Activated CD4-positive, alpha-beta T cell treated with anti-CD3 and anti-CD28 coated beads, Interleukin-10, Interleukin-2, amounts not matched to agents 100 ng/mL and 50 ng/mL, durations not matched to agents 16 hours and 8 hours (primary cell): Measurements from ENCODE around the gene PLEKHO1.
"Not testable (repeated sequence)": the region's sequence is repeated elsewhere in the genome, so short reads cannot be mapped to it uniquely, and the experiment has no call there.

Source experiments
- DNase-seq: peaks from one replicate; pipeline ENCODE4 v3.0.0-alpha.2; 2020

Gene PLEKHO1

DNA sequence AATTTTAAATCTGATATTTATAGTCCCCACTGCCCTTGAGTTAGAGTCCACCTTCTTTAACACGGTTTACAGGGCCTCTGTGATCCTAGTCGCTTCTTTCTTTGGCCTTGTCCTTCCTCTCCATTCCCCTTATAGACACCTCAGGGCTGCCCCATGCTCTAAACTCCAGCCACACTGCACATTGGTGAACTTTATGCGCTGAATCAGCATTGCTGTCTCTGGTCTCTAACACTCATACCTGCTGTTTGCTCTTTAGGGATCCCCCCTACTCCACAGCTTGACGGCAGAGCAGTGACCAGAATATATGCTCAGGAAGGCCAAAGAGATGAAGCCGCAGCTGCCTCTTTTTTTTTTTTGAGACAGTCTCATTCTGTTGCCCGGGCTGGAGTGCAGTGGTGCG, 30.2 kb downstream of the PLEKHO1 start:
- DNase-seq: no peak

DNA sequence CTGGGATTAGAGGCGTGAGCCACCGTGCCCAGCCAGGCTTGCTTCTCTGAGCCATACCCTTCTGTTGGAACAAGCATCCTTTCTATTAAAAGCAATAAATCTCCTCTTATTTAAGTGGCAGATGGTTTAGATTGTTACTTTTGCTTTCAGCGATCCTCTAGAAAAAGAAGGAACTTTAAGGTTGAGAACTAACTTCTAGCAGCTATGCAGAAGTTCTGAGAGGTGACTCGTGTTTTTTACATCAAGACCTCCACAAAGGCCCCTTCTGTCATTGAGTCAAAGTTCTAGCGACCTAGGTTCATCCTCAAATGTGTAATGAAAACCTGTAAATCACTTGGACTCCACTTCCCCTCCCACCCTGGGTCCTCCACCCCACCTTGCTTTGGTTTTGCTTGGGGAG, 30.8 kb downstream of the PLEKHO1 start:
- DNase-seq: no peak

DNA sequence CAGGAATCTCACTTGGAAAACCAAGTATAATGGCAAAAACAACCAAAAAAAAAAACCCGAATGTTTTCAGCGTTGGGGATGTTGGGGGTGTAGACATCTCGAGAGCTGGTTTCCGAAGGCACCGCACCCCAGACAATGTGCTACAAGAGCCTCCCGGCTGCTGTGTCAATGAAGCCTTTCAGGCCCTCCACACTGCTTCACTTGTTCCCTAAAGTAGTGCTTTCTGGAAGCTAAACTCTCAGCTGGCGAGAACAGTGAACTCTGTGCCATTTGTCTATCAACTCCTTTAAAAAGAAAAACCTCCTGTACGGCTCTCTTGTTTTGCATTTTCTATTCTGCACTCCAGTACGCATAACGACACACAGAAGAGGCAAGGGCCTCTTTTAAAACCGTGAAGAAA, 32.5 kb downstream of the PLEKHO1 start:
- DNase-seq: no peak

DNA sequence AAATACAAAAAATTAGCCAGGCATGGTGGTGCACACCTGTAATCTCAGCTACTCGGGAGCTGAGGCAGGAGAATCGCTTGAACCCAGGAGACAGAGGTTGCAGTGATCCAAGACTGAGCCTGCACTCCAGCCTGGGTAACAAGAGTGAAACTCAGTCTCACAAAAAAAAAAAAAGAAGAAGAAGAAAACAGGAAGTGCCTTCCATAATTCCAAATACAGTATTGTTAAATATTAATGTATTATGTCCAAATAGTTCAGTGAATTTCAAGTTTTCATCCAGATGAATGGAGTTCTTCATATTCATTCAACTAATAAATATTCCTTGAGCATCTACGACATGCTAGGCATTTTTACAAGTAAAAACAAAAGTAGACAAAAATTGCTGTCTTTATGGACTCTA, 33.3 kb downstream of the PLEKHO1 start:
- no peak for DNase-seq

DNA sequence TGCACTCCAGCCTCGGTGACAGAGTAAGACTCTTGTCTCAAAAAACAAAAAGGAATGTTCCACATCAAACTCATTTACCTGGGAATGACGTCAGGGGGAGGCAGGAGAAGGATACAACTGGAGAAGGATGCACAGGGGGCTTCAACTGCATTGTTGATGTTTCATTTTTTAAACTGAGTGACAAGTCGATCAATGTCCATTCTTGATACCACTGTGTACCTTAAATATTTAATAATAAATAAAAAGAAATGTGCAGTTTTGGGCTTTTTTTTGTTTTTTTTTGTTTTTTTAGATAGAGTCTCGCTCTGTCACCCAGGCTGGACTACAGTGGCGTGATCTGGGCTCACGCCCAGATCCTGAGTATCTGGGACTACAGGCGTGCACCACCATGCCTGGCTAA, 35.8 kb downstream of the PLEKHO1 start:
- DNase-seq: no peak

DNA sequence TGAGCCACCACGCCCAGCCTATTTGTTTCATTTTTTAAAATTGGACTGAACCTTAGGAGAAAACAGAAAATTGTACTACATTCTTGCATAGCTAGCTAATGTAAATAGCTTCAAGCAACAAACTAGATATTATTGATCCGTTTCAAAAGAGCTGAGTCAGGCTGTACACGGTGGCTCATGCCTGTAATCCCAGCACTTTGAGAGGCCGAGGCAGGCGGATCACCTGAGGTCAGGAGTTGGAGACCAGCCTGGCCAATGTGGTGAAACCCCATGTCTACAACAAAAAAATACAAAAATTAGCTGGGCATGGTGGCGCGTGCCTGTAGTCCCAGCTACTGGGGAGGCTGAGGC, 36.7 kb downstream of the PLEKHO1 start:
- not testable (repeated sequence) for DNase-seq

DNA sequence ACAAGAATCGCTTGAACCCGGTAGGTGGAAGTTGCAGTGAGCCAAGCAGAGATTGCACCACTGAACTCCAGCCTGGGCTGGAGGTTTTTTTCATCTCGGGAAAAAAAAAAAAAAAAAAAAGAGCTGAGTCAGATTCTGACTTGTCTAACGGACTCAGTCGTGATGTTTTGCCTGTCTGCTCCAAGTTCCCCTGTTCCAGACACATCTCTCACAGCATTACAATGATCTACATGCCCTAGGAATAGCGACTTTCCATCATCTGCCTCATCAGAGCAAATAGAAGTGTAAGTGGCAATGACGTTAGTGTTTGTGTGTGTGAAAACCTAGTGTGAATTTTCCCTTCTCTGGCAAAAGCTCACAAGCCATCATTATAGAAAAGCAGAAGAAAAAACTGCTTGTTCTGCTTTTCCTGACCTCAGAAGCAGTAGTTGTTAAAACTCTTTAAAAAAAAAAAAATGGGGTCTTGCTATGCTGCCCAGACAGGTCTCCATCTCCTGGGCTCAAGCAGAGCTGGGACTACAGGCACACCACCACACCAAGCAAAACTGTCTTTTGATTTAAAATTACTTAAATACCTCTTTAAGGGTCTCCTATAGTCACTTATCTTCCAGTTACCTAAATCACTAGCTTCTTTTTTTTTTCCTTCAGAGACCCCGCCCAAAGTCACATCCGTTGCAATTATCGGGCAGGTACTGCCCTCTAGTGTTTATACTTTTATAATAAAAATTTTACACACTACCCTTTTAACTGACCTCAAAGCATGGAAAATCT, 37.3 kb downstream of the PLEKHO1 start:
- DNase-seq: peak; percentile 59

DNA sequence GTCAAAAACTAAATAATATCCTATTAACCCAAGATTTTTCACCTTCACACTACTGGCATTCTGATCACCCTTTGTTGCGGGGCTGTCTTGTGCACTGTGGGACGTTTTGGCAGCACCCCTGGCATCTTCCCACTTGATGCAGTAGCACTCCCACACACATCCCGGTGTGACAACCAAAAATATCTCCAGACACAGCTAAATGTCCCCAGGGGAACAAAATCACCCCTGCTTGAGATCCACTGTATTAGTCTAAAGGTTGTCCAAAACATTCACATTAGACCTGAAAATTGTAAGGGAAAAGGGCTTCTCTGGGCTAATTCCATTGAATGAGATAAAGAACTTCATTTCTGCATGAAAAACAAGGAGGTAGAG, 37.8 kb downstream of the PLEKHO1 start:
- DNase-seq: no peak

DNA sequence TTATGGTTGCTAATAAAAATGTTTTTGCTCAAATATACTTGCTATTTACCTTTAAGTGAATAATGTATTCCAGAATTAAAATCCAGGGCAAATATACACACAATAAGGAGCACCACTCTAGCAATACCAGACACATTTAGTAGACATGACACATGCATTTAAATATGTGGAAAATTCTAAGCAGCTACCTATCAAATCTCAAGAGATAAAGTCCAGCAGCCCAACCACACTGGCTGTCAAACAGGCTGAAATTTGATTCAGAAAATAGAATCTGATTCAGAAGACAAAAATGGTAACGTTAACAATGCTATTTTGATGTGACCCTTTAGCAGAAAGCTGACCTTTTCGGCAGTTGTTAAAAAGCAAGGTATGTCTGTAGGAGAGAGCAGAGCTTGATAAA, 42.3 kb downstream of the PLEKHO1 start:
- DNase-seq: no peak

DNA sequence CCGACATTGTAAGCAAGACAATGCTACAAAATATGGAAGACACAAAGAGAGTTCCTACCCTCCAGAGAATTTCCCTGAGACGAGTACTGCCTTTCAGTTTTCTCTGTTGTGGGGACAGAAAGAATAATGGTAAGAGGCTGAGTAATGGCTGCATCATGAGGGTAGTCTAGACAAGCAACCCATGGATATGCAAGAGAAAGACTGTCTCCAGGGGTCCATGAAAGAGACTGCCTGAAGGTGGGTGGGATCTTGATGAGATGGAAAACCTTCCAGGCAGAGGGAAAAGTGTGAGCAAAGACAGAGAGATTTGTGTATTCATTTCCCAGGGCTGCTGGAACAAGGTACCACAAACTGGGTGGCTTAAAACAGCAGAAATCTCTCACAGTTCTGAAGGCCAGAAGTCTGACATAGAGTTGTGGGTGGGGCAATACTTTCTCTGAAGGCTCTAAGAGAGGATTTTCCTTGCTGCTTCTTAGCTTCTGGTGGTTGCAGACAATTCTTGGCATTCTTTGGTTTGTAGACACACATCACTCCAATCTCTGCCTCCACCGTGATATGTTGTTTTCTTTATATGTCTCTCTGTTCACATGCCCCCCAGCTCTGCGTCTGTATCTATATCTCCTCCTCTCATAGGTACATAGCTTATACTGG, 44.8 kb downstream of the PLEKHO1 start:
- no peak for DNase-seq

DNA sequence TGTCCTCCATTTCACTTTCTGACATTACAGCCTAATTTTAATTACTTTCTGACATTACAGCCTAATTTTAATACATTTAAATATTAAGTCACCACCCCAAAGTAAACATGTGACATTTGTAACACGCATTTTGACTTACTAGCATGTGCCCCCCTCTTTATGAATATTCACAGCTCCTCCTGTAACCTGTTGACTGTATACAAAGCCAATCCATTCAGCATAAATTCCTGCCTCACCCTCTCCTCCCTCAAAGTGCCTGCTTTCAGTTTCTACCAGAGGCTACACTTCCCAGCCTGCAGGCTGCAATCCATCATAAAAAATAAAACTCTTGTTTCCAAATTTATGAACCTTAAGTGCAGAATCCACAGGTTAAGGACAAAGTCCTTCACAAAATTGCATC, 46.7 kb downstream of the PLEKHO1 start:
- no peak for DNase-seq

DNA sequence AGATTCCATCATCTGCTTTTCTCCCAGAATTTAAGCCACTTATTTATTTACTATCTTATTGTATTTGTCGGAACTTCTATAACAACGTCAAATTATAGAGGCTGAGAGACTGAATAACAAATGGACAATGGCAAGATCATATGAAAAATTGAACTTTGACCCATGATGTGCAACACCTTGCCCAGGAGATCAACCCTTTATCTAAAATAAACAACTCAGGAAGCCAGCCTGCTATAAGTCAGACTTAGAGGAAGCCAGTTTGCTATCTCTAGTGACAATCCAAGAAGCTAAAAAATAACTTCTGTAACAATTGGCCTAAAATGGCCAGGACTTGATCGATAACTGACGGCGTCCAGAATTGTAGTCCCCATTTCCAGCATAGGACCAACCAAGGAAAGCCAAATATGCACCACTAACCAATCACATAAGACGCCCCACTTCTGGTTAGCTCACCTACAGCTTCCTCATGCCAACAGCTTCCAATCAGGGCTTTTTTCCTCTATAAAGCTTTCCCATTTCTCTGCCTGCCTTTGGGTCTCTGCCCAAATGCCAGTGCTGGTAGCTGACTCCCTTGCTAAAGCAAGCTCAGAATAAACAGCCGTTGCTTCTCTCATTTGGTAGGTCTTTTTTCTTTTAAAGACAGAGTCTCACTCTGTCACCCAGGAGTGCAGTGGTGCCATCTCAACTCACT, 57.7 kb downstream of the PLEKHO1 start:
- DNase-seq: no peak

DNA sequence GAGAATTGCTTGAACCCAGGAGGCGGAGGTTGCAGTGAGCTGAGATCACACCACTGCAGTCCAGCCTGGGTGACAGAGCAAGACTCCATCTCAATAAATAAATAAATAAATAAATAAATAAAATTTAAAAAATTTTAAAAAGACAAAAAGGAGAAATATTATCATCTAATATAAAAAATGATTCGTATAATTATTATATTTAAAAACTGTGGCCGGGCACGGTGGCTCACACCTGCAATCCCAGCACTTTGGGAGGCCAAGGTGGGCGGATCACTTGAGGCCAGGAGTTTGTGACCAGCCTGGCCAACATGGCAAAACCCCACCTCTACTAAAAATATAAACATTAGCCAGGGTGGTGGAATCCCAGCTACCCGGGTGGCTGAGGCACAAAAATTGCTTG, 58.7 kb downstream of the PLEKHO1 start:
- DNase-seq: not testable (repeated sequence)
